ENCODE data around the gene TMEM47.

The TMEM47 gene

GRCh38 chrX:34656842-34657725, at the start of gene TMEM47:
TMEM47 (minus strand) TSS chrX:34657285; CDS start chrX:34657029, 256 bp downstream.
- Histone ChIP-seq H3K4me3 (ENCODE audit: low read length) (no peak within 1 kb of the TSS), H3K36me3 (ENCODE audit: control insufficient read depth, insufficient read depth, low read length) (no peaks in the 10 kb centered on the region), H3K9me3 (ENCODE audit: control insufficient read depth, low read length) (no peaks in the 10 kb centered on the region), H3K27me3 (ENCODE audit: control insufficient read depth, insufficient read depth, low read length) (peaks cover 5% of the 10 kb centered on the region), H3K4me1 (ENCODE audit: control insufficient read depth, insufficient read depth, low read length) (no peaks in the 10 kb centered on the region), H3K9ac (ENCODE audit: low read length) (peak within 1 kb of the TSS; percentile 61)

GRCh38 chrX:34687095-34687494, 30.0 kb upstream of the TMEM47 start:
- Histone ChIP-seq H3K9me3 (ENCODE audit: control insufficient read depth, low read length) (no peaks in the 10 kb centered on the region), H3K4me3 (ENCODE audit: low read length) (no peak overlapping the region), H3K27me3 (ENCODE audit: control insufficient read depth, insufficient read depth, low read length) (no peaks in the 10 kb centered on the region), H3K4me1 (ENCODE audit: control insufficient read depth, insufficient read depth, low read length) (no peaks in the 10 kb centered on the region), H3K9ac (ENCODE audit: low read length) (no peak overlapping the region), H3K36me3 (ENCODE audit: control insufficient read depth, insufficient read depth, low read length) (no peaks in the 10 kb centered on the region)

- no peak overlapping the region for H3K4me3 ChIP-seq (ENCODE audit: low read length)
- peaks cover 5% of the 10 kb centered on the region for H3K27me3 ChIP-seq (ENCODE audit: control insufficient read depth, insufficient read depth, low read length)
- no peaks in the 10 kb centered on the region for H3K36me3 ChIP-seq (ENCODE audit: control insufficient read depth, insufficient read depth, low read length)
- no peak overlapping the region for H3K9ac ChIP-seq (ENCODE audit: low read length)
- H3K9me3 ChIP-seq (ENCODE audit: control insufficient read depth, low read length) = no peaks in the 10 kb centered on the region
- H3K4me1 ChIP-seq (ENCODE audit: control insufficient read depth, insufficient read depth, low read length) = no peaks in the 10 kb centered on the region
Observed at GRCh38 chrX:34659575-34659974, 2.5 kb upstream of the TMEM47 start.

GRCh38 chrX:34658326-34658725, 1.2 kb upstream of the TMEM47 start:
- H3K4me1 ChIP-seq (ENCODE audit: control insufficient read depth, insufficient read depth, low read length) = no peaks in the 10 kb centered on the region
- peaks cover 5% of the 10 kb centered on the region for H3K27me3 ChIP-seq (ENCODE audit: control insufficient read depth, insufficient read depth, low read length)
- no peaks in the 10 kb centered on the region for H3K36me3 ChIP-seq (ENCODE audit: control insufficient read depth, insufficient read depth, low read length)
- H3K9ac ChIP-seq (ENCODE audit: low read length) = no peak overlapping the region
- H3K4me3 ChIP-seq (ENCODE audit: low read length) = no peak overlapping the region
- no peaks in the 10 kb centered on the region for H3K9me3 ChIP-seq (ENCODE audit: control insufficient read depth, low read length)

- Histone ChIP-seq H3K9ac (ENCODE audit: low read length) (peak overlapping the region; percentile 43), H3K27me3 (ENCODE audit: control insufficient read depth, insufficient read depth, low read length) (peaks cover 5% of the 10 kb centered on the region), H3K4me3 (ENCODE audit: low read length) (no peak overlapping the region), H3K36me3 (ENCODE audit: control insufficient read depth, insufficient read depth, low read length) (no peaks in the 10 kb centered on the region), H3K9me3 (ENCODE audit: control insufficient read depth, low read length) (no peaks in the 10 kb centered on the region), H3K4me1 (ENCODE audit: control insufficient read depth, insufficient read depth, low read length) (no peaks in the 10 kb centered on the region)
Observed at GRCh38 chrX:34657726-34658070, 613 bp upstream of the TMEM47 start.

- Histone ChIP-seq H3K9me3 (ENCODE audit: control insufficient read depth, low read length) (no peaks in the 10 kb centered on the region), H3K4me3 (ENCODE audit: low read length) (no peak overlapping the region), H3K4me1 (ENCODE audit: control insufficient read depth, insufficient read depth, low read length) (no peaks in the 10 kb centered on the region), H3K9ac (ENCODE audit: low read length) (peak overlapping the region; percentile 61), H3K27me3 (ENCODE audit: control insufficient read depth, insufficient read depth, low read length) (peaks cover 5% of the 10 kb centered on the region), H3K36me3 (ENCODE audit: control insufficient read depth, insufficient read depth, low read length) (no peaks in the 10 kb centered on the region)
Observed at GRCh38 chrX:34656467-34656841, 631 bp downstream of the TMEM47 start.

GRCh38 chrX:34655501-34656455, 1.3 kb downstream of the TMEM47 start:
- H3K36me3 ChIP-seq (ENCODE audit: control insufficient read depth, insufficient read depth, low read length) = no peaks in the 10 kb centered on the region
- H3K4me1 ChIP-seq (ENCODE audit: control insufficient read depth, insufficient read depth, low read length) = no peaks in the 10 kb centered on the region
- H3K9ac ChIP-seq (ENCODE audit: low read length) = peak overlapping the region; percentile 61
- H3K4me3 ChIP-seq (ENCODE audit: low read length) = no peak overlapping the region
- H3K9me3 ChIP-seq (ENCODE audit: control insufficient read depth, low read length) = no peaks in the 10 kb centered on the region
- H3K27me3 ChIP-seq (ENCODE audit: control insufficient read depth, insufficient read depth, low read length) = peaks cover 5% of the 10 kb centered on the region

- peaks cover 5% of the 10 kb centered on the region for H3K27me3 ChIP-seq (ENCODE audit: control insufficient read depth, insufficient read depth, low read length)
- no peaks in the 10 kb centered on the region for H3K9me3 ChIP-seq (ENCODE audit: control insufficient read depth, low read length)
- H3K4me3 ChIP-seq (ENCODE audit: low read length) = no peak overlapping the region
- H3K4me1 ChIP-seq (ENCODE audit: control insufficient read depth, insufficient read depth, low read length) = no peaks in the 10 kb centered on the region
- H3K36me3 ChIP-seq (ENCODE audit: control insufficient read depth, insufficient read depth, low read length) = no peaks in the 10 kb centered on the region
- H3K9ac ChIP-seq (ENCODE audit: low read length) = no peak overlapping the region
Observed at GRCh38 chrX:34654696-34655490, 2.2 kb downstream of the TMEM47 start.

GRCh38 chrX:34653811-34654210, 3.3 kb downstream of the TMEM47 start:
- Histone ChIP-seq H3K4me1 (ENCODE audit: control insufficient read depth, insufficient read depth, low read length) (no peaks in the 10 kb centered on the region), H3K4me3 (ENCODE audit: low read length) (no peak overlapping the region), H3K27me3 (ENCODE audit: control insufficient read depth, insufficient read depth, low read length) (peaks cover 5% of the 10 kb centered on the region), H3K9ac (ENCODE audit: low read length) (no peak overlapping the region), H3K36me3 (ENCODE audit: control insufficient read depth, insufficient read depth, low read length) (no peaks in the 10 kb centered on the region), H3K9me3 (ENCODE audit: control insufficient read depth, low read length) (no peaks in the 10 kb centered on the region)

- H3K9ac ChIP-seq (ENCODE audit: low read length) = no peak overlapping the region
- no peaks in the 10 kb centered on the region for H3K9me3 ChIP-seq (ENCODE audit: control insufficient read depth, low read length)
- H3K27me3 ChIP-seq (ENCODE audit: control insufficient read depth, insufficient read depth, low read length) = no peaks in the 10 kb centered on the region
- H3K4me3 ChIP-seq (ENCODE audit: low read length) = no peak overlapping the region
- H3K36me3 ChIP-seq (ENCODE audit: control insufficient read depth, insufficient read depth, low read length) = no peaks in the 10 kb centered on the region
- no peaks in the 10 kb centered on the region for H3K4me1 ChIP-seq (ENCODE audit: control insufficient read depth, insufficient read depth, low read length)
Observed at GRCh38 chrX:34642849-34643248, 14.2 kb downstream of the TMEM47 start.

- Histone ChIP-seq H3K4me1 (ENCODE audit: control insufficient read depth, insufficient read depth, low read length) (no peaks in the 10 kb centered on the region), H3K36me3 (ENCODE audit: control insufficient read depth, insufficient read depth, low read length) (no peaks in the 10 kb centered on the region), H3K4me3 (ENCODE audit: low read length) (no peak overlapping the region), H3K27me3 (ENCODE audit: control insufficient read depth, insufficient read depth, low read length) (no peaks in the 10 kb centered on the region), H3K9ac (ENCODE audit: low read length) (no peak overlapping the region), H3K9me3 (ENCODE audit: control insufficient read depth, low read length) (no peaks in the 10 kb centered on the region)
Observed at GRCh38 chrX:34638116-34638515, 19.0 kb downstream of the TMEM47 start.

Data from mucosa of stomach (tissue), 1 donor.